SK-N-SH (cell line): ENCODE results near the gene ATG2B.

Source experiments
- CHD2 ChIP-seq: fragments of 150-350 bp; IDR thresholded peaks from 2 replicates; pipeline ENCODE4 v1.6.1; 2018; ENCODE audit warnings: low read length; ENCODE audit not compliant: partially characterized antibody
- FOSL2 ChIP-seq: IDR thresholded peaks from 2 replicates; pipeline ENCODE4 v1.4.0; 2012; ENCODE audit warnings: low read depth, mild to moderate bottlenecking, moderate library complexity, borderline replicate concordance
- FOXM1 ChIP-seq: IDR thresholded peaks from 2 replicates; pipeline ENCODE4 v1.4.0; 2012; ENCODE audit warnings: low read depth, mild to moderate bottlenecking
- JUND ChIP-seq: IDR thresholded peaks from 2 replicates; pipeline ENCODE4 v1.4.0; 2012
- NRF1 ChIP-seq: IDR thresholded peaks from 2 replicates; pipeline ENCODE4 v1.6.1; 2012; ENCODE audit warnings: low read depth, mild to moderate bottlenecking, low read length
- POLR2AphosphoS5 ChIP-seq: IDR thresholded peaks from 2 replicates; pipeline ENCODE4 v1.6.1; 2012; ENCODE audit warnings: low read depth, low read length
- RCOR1 ChIP-seq: fragments of 150-350 bp; IDR thresholded peaks from 2 replicates; pipeline ENCODE4 v1.6.1; 2017; ENCODE audit warnings: antibody characterized with exemption, low read length
- SMC3 ChIP-seq: IDR thresholded peaks from 2 replicates; pipeline ENCODE4 v1.6.1; 2012; ENCODE audit warnings: low read depth, low read length, improper control_type of control experiment
- TEAD4 ChIP-seq: IDR thresholded peaks from 2 replicates; pipeline ENCODE4 v1.4.0; 2012; ENCODE audit warnings: mild to moderate bottlenecking, borderline replicate concordance; ENCODE audit not compliant: insufficient read depth
- TF ChIP-seq, protein P1 (sequence below): fragments of 200-600 bp; sonication (generic); IDR thresholded peaks from 2 replicates; pipeline ENCODE4 v1.6.1; 2017; ENCODE audit warnings: antibody characterized with exemption, mild to moderate bottlenecking, moderate library complexity
- TF ChIP-seq, protein P2 (sequence below): IDR thresholded peaks from 2 replicates; pipeline ENCODE4 v1.4.0; 2012; ENCODE audit warnings: low read depth
- TF ChIP-seq, protein P3 (sequence below): fragments of 150-350 bp; IDR thresholded peaks from 2 replicates; pipeline ENCODE4 v1.6.1; 2016; ENCODE audit warnings: mild to moderate bottlenecking, low read depth, low read length
- TF ChIP-seq, protein P4 (sequence below): IDR thresholded peaks from 2 replicates; pipeline ENCODE4 v1.6.1; 2012; ENCODE audit warnings: mild to moderate bottlenecking, low read depth, low read length, moderate library complexity
- TF ChIP-seq, protein P5 (sequence below): IDR thresholded peaks from 2 replicates; pipeline ENCODE4 v1.4.0; 2012; ENCODE audit warnings: low read depth, borderline replicate concordance

DNA sequence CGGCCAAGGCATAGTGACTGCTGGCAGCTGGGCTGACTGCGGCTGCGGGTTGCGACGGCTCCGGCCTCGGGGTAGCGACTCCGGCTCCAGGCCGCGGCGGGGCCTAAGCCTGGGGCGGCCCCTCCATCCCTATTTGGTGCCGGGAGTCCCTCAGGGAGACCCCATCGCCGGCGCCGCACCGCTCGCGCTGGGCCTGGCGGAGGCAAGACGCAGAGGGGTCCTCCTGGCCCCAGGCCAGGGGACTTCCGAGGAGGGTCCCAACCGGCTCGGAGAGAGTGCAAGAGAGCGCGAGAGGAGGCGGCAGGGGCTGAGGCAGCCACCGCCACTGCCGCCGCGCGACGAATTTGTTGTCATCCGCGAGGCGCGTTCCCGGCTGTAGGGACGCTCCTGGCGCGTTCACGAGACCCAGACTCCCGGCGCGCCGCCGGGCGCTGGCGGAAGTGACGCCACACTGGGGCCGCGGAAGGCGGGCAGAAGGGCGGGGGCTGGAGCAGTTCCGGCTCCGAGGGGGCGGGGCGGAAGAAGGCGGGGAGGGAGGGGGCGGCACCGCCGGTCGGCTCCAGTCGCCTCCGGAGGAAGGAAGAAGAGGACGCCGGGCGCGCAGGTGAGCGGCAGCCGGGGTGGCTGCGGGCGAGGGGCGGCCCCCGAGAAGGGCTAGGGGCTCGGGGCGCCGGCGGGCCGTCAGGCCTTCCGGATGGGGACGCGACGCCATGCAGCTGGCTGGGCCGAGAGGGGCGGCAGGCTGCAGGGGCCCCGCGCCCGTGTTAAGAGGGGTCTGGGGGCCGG is at the start of gene ATG2B, which contains the start of gene GSKIP:
- TF ChIP-seq, protein P1, sequence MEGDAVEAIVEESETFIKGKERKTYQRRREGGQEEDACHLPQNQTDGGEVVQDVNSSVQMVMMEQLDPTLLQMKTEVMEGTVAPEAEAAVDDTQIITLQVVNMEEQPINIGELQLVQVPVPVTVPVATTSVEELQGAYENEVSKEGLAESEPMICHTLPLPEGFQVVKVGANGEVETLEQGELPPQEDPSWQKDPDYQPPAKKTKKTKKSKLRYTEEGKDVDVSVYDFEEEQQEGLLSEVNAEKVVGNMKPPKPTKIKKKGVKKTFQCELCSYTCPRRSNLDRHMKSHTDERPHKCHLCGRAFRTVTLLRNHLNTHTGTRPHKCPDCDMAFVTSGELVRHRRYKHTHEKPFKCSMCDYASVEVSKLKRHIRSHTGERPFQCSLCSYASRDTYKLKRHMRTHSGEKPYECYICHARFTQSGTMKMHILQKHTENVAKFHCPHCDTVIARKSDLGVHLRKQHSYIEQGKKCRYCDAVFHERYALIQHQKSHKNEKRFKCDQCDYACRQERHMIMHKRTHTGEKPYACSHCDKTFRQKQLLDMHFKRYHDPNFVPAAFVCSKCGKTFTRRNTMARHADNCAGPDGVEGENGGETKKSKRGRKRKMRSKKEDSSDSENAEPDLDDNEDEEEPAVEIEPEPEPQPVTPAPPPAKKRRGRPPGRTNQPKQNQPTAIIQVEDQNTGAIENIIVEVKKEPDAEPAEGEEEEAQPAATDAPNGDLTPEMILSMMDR: no peak
- TF ChIP-seq CHD2 (peak; percentile 25), POLR2AphosphoS5 (peak; percentile 53; the same call in 1 of the 2 replicates), SMC3 (no peak), NRF1 (no peak), TEAD4 (no peak), FOXM1 (no peak), JUND (no peak), FOSL2 (no peak), RCOR1 (no peak)
- TF ChIP-seq, protein P2, sequence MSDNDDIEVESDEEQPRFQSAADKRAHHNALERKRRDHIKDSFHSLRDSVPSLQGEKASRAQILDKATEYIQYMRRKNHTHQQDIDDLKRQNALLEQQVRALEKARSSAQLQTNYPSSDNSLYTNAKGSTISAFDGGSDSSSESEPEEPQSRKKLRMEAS: no peak
- TF ChIP-seq, protein P3, sequence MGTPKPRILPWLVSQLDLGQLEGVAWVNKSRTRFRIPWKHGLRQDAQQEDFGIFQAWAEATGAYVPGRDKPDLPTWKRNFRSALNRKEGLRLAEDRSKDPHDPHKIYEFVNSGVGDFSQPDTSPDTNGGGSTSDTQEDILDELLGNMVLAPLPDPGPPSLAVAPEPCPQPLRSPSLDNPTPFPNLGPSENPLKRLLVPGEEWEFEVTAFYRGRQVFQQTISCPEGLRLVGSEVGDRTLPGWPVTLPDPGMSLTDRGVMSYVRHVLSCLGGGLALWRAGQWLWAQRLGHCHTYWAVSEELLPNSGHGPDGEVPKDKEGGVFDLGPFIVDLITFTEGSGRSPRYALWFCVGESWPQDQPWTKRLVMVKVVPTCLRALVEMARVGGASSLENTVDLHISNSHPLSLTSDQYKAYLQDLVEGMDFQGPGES: no peak
- TF ChIP-seq, protein P4, sequence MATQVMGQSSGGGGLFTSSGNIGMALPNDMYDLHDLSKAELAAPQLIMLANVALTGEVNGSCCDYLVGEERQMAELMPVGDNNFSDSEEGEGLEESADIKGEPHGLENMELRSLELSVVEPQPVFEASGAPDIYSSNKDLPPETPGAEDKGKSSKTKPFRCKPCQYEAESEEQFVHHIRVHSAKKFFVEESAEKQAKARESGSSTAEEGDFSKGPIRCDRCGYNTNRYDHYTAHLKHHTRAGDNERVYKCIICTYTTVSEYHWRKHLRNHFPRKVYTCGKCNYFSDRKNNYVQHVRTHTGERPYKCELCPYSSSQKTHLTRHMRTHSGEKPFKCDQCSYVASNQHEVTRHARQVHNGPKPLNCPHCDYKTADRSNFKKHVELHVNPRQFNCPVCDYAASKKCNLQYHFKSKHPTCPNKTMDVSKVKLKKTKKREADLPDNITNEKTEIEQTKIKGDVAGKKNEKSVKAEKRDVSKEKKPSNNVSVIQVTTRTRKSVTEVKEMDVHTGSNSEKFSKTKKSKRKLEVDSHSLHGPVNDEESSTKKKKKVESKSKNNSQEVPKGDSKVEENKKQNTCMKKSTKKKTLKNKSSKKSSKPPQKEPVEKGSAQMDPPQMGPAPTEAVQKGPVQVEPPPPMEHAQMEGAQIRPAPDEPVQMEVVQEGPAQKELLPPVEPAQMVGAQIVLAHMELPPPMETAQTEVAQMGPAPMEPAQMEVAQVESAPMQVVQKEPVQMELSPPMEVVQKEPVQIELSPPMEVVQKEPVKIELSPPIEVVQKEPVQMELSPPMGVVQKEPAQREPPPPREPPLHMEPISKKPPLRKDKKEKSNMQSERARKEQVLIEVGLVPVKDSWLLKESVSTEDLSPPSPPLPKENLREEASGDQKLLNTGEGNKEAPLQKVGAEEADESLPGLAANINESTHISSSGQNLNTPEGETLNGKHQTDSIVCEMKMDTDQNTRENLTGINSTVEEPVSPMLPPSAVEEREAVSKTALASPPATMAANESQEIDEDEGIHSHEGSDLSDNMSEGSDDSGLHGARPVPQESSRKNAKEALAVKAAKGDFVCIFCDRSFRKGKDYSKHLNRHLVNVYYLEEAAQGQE: 0 out of 2 replicates have a peak, but pooled peaks have one; percentile 8
- TF ChIP-seq, protein P5, sequence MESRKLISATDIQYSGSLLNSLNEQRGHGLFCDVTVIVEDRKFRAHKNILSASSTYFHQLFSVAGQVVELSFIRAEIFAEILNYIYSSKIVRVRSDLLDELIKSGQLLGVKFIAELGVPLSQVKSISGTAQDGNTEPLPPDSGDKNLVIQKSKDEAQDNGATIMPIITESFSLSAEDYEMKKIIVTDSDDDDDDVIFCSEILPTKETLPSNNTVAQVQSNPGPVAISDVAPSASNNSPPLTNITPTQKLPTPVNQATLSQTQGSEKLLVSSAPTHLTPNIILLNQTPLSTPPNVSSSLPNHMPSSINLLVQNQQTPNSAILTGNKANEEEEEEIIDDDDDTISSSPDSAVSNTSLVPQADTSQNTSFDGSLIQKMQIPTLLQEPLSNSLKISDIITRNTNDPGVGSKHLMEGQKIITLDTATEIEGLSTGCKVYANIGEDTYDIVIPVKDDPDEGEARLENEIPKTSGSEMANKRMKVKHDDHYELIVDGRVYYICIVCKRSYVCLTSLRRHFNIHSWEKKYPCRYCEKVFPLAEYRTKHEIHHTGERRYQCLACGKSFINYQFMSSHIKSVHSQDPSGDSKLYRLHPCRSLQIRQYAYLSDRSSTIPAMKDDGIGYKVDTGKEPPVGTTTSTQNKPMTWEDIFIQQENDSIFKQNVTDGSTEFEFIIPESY: no peak
